ENCODE measurements around the gene CCDC85A. TPM values are rescaled to one million over a fixed set of nuclear protein-coding genes. Genes with fewer than 3 reads are reported as not detected.

The CCDC85A gene
- total and polyA plus RNA-seq, 2 of the 4 experiments (the other 2 are of a cell fraction), result 1.1 to 2.2 TPM

GRCh38 chr2:56207760-56208159 is 24.0 kb downstream of the CCDC85A start:
- no peaks in the 10 kb centered on the region for H3K27me3 ChIP-seq (ENCODE audit: control insufficient read depth, insufficient read depth, low read length)
- dilution Hi-C loops (cut with HindIII; ENCODE audit: low sequenced_read_pairs, unreplicated experiment), result no loop called here
- H3K56ac ChIP-seq (ENCODE audit: extremely low read depth, insufficient read depth, low read length), result no peak overlapping the region
- H3K4me1 ChIP-seq (ENCODE audit: control insufficient read depth, insufficient read depth, low read length), result no peaks in the 10 kb centered on the region
- no peak overlapping the region for H3K9ac ChIP-seq (ENCODE audit: low read depth, low read length)
- no TSS peak for BruUV-seq (replicated peaks)
- no peaks in the 10 kb centered on the region for H3K79me1 ChIP-seq (ENCODE audit: low read depth in 1 of 2, low read length in 2 of 2)
- no peak overlapping the region for H2AK9ac ChIP-seq (replicated peaks; ENCODE audit: low read depth, low read length, poor library complexity)
- DNase-seq (no peak), ATAC-seq (ENCODE audit: low read depth) (no peak)
- H3K18ac ChIP-seq (ENCODE audit: low read depth, low read length), result no peak overlapping the region
- CTCF ChIA-PET, result no interaction called here
- no peak overlapping the region for H3K23ac ChIP-seq (ENCODE audit: low read depth, low read length)
- no peak overlapping the region for H4K8ac ChIP-seq (ENCODE audit: low read depth in 2 of 2, low read length in 2 of 2)
- no peak overlapping the region for H2BK120ac ChIP-seq (ENCODE audit: low read depth, low read length)
- H3K4me3 ChIP-seq (ENCODE audit: insufficient read depth, low read depth, low read length), result no peak overlapping the region
- H4K20me1 ChIP-seq (ENCODE audit: insufficient read depth, low read length), result no peaks in the 10 kb centered on the region
- H3K14ac ChIP-seq (replicated peaks; ENCODE audit: low read depth, low read length), result no peak overlapping the region
- no peak overlapping the region for H2AFZ ChIP-seq (replicated peaks; ENCODE audit: low read length, poor library complexity)
- intact Hi-C loops (cut with micrococcal nuclease), result no loop called here
- in situ Hi-C loops (cut with MboI; ENCODE audit: low sequenced_read_pairs), result no loop called here
- H4K91ac ChIP-seq (ENCODE audit: insufficient read depth, low read depth, low read length), result no peak overlapping the region
- H4K5ac ChIP-seq (ENCODE audit: low read depth, low read length), result no peak overlapping the region
- no peak overlapping the region for H2BK15ac ChIP-seq (ENCODE audit: low read depth, low read length)
- no peak overlapping the region for H2BK5ac ChIP-seq (ENCODE audit: low read depth, low read length, poor library complexity, severe bottlenecking)
- no peak overlapping the region for H3K27ac ChIP-seq (ENCODE audit: insufficient read depth, low read length)
- TF ChIP-seq POLR2A (IDR thresholded peaks at IDR 0.05; ENCODE audit: low read depth, low read length) (no peak), SMC3 (IDR thresholded peaks at IDR 0.05; ENCODE audit: low read depth, low read length) (no peak), RAD21 (IDR thresholded peaks at IDR 0.05; ENCODE audit: low read length) (no peak), RCOR1 (IDR thresholded peaks at IDR 0.05; ENCODE audit: insufficient replicate concordance, low read length) (no peak), MAFK (IDR thresholded peaks at IDR 0.05; ENCODE audit: low read depth, low read length) (no peak), USF2 (IDR thresholded peaks at IDR 0.05; ENCODE audit: low read depth, low read length) (no peak), FOS (IDR thresholded peaks at IDR 0.05; ENCODE audit: low read depth, low read length) (no peak)
- H3K36me3 ChIP-seq (ENCODE audit: control insufficient read depth, insufficient read depth, low read length), result no peaks in the 10 kb centered on the region
- no peak overlapping the region for H2BK20ac ChIP-seq (ENCODE audit: low read depth, low read length)
- no peaks in the 10 kb centered on the region for H3K9me1 ChIP-seq (ENCODE audit: insufficient read depth, low read length)
- no CpG with 5 or more reads among the region's 1 CpG for WGBS, 2 experiments (ENCODE audit: extremely low coverage in 2 of 2, insufficient read length in 1 of 2)
- no peak overlapping the region for H3K4ac ChIP-seq (ENCODE audit: low read depth, low read length)
- no peak overlapping the region for H3K4me2 ChIP-seq (ENCODE audit: low read depth, low read length)
- H3K9me3 ChIP-seq (ENCODE audit: control insufficient read depth, insufficient read depth, low read length), result no peaks in the 10 kb centered on the region
- POLR2A ChIA-PET (ENCODE audit: unreplicated experiment), result no interaction called here
- no peak overlapping the region for H2AK5ac ChIP-seq (ENCODE audit: low read depth, low read length)

All from IMR-90 (cell line).